Tibial artery (tissue), 4 donors: Measurements from ENCODE around the gene ASB1.

ENCODE experiments used
- DNase-seq, 2 donors: peaks; one replicate each; pipeline ENCODE4 v3.0.0-alpha.2; 2019
- H3K27ac ChIP-seq, 2 donors: fragments of 200-600 bp; sonication (generic) in 1 of 2; 1 replicate in 1 of 2; 2 replicates in 1 of 2; pipeline ENCODE4 v1.5.1; 2018 to 2019; ENCODE audit warnings: mild to moderate bottlenecking in 1 of 2
- H3K27me3 ChIP-seq, 2 donors: fragments of 200-600 bp; sonication (generic) in 1 of 2; one replicate each; pipeline versions ENCODE4 v1.5.1 to v1.6.0; 2016 to 2019
- H3K36me3 ChIP-seq, 3 donors: fragments of 200-600 bp; sonication (generic) in 2 of 3; one replicate each; pipeline ENCODE4 v1.5.1; 2016 to 2019; ENCODE audit warnings: mild to moderate bottlenecking in 2 of 3
- H3K4me1 ChIP-seq, 4 donors: fragments of 200-600 bp; sonication (generic) in 2 of 4; 1 replicate in 3 of 4; 2 replicates in 1 of 4; pipeline ENCODE4 v1.5.1; 2016 to 2019
- H3K4me3 ChIP-seq, 2 donors: fragments of 200-600 bp; sonication (generic) in 1 of 2; 1 replicate in 1 of 2; 2 replicates in 1 of 2; pipeline ENCODE4 v1.5.1; 2018 to 2019; ENCODE audit warnings: mild to moderate bottlenecking in 2 of 2
- H3K9me3 ChIP-seq, 3 donors: fragments of 200-600 bp; sonication (generic) in 1 of 3; one replicate each; pipeline ENCODE4 v1.5.1; 2016 to 2019
- intact Hi-C: fragments of 100-400 bp; cut with DNase I; formaldehyde crosslinking; loops from one replicate; pipeline ENCODE4 v1.15.0; 2023; ENCODE audit warnings: low total_unique reads
- TF ChIP-seq, protein P1 (sequence below), 2 experiments: fragments of 200-600 bp in 1 of 2; fragments of 450-650 bp in 1 of 2; IDR thresholded peaks; one replicate each; pipeline ENCODE4 v1.5.1; 2017 to 2019; ENCODE audit warnings: antibody characterized with exemption in 2 of 2, mild to moderate bottlenecking in 1 of 2, moderate library complexity in 1 of 2

Gene ASB1

GRCh38 chr2:238415893-238416292 is 10.8 kb upstream of the ASB1 start:
- no peak overlapping the region for H3K4me3 ChIP-seq
- intact Hi-C loops = no loop called here
- no peak overlapping the region for H3K27ac ChIP-seq
- TF ChIP-seq, protein P1, sequence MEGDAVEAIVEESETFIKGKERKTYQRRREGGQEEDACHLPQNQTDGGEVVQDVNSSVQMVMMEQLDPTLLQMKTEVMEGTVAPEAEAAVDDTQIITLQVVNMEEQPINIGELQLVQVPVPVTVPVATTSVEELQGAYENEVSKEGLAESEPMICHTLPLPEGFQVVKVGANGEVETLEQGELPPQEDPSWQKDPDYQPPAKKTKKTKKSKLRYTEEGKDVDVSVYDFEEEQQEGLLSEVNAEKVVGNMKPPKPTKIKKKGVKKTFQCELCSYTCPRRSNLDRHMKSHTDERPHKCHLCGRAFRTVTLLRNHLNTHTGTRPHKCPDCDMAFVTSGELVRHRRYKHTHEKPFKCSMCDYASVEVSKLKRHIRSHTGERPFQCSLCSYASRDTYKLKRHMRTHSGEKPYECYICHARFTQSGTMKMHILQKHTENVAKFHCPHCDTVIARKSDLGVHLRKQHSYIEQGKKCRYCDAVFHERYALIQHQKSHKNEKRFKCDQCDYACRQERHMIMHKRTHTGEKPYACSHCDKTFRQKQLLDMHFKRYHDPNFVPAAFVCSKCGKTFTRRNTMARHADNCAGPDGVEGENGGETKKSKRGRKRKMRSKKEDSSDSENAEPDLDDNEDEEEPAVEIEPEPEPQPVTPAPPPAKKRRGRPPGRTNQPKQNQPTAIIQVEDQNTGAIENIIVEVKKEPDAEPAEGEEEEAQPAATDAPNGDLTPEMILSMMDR (IDR thresholded peaks at IDR 0.05) = no peak
- H3K9me3 ChIP-seq = no peaks in the 10 kb centered on the region
- no peaks in the 10 kb centered on the region for H3K27me3 ChIP-seq
- no peaks in the 10 kb centered on the region for H3K36me3 ChIP-seq
- H3K4me1 ChIP-seq = peaks cover 0 to 13% (median 6%) of the 10 kb centered on the region in 4 donors
- DNase-seq = no peak

GRCh38 chr2:238418196-238418998 is 8.3 kb upstream of the ASB1 start:
- Histone ChIP-seq H3K4me1 (peaks cover 0 to 20% (median 10%) of the 10 kb centered on the region in 4 donors), H3K27ac (no peak overlapping the region), H3K36me3 (no peaks in the 10 kb centered on the region), H3K4me3 (no peak overlapping the region), H3K27me3 (no peaks in the 10 kb centered on the region), H3K9me3 (no peaks in the 10 kb centered on the region)
- no peak for DNase-seq
- intact Hi-C loops = no loop called here
- TF ChIP-seq, protein P1 (IDR thresholded peaks at IDR 0.05) = no peak

DNA sequence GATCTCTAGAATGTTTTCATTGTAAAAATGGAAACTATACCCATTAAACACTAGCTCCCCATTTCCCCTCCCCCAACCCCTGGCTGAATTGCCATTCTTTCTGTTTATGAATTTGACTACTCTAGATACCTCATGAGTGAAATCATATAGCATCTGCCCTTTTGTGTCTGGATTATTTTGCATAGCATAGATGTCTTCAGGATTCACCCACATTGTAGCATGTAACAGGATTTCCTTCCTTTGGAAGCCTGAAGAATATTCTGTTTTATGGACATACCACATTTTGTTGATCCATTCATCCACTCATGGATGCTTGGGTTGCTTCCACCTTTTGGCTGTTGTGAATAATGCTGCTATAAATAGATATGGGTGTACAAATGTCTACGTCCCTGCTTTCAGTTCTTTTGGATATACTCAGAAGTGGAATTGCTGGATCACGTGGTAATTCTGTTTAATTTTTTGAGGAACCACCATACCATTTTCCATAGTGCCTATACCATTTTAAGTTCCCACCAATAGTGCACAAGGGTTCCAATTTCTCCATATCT is 7.7 kb upstream of the ASB1 start:
- TF ChIP-seq, protein P1 (IDR thresholded peaks at IDR 0.05) = no peak
- Histone ChIP-seq H3K4me1 (peaks cover 0 to 20% (median 10%) of the 10 kb centered on the region in 4 donors), H3K4me3 (no peak overlapping the region), H3K36me3 (no peaks in the 10 kb centered on the region), H3K27ac (no peak overlapping the region), H3K9me3 (no peaks in the 10 kb centered on the region), H3K27me3 (no peaks in the 10 kb centered on the region)
- intact Hi-C loops = no loop called here
- DNase-seq = no peak

DNA sequence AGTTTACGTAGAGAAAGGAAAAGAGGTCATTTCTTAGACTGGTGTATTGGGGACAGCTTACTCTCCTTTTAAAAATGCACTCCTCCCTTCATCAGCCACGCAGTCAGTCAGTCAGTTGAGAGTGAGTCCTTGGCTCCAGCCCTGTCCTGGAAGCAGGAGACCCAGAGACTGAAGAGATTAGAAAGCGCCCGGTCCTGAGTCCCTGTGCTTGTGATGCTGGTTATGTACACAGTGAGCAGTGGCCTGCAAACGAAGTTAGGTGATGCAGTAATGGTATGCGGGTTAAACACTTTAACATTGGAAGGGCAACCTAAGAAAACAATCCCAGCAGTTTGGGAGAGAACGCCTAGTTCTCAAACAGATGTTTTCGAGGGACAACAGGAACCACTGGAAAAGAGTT is 6.3 kb upstream of the ASB1 start:
- Histone ChIP-seq H3K4me3 (no peak overlapping the region), H3K27me3 (no peaks in the 10 kb centered on the region), H3K9me3 (no peaks in the 10 kb centered on the region), H3K27ac (peak overlapping the region in 1 of 2 donors; percentile 52), H3K4me1 (peaks cover 0 to 20% (median 10%) of the 10 kb centered on the region in 4 donors), H3K36me3 (no peaks in the 10 kb centered on the region)
- DNase-seq = no peak
- intact Hi-C loops = no loop called here
- TF ChIP-seq, protein P1 (IDR thresholded peaks at IDR 0.05) = no peak

DNA sequence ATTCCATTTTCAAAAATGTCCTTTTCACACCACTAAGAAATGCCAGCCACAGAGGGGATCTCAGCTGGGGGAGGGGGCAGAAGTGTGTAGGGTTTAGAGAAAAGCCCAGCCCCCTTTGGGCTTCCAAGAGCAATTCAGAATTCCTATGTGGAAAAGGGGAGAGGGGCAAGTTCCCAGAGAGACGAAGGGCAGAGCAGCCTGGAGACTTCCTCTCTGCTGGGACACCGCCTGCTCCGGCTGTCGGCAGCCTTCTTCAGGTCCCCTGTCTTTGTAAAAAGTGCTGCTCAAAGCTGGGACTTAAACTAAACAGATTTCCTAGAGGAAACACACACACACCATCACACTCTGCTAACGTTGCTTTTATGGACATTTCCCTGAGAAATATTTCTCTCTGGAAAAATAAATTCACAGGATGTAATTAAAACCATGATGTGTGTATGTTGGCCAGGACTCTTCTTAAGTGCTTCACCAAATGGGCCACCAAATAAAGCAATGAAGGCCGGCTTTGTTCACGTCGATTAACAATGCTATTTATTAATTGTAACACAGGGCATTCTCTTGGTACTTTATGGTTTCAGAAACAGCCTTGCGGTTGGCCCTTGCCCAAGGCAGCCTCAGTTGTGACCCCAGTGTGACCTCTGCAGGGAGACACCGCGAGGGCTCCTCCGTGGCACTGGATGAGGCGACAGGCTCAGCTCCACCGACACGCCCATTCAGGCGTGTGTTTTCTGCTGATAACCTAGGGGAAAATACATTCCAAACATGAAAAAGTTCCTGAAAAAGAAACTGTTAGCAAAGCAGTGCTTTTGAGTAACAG is 5.6 kb upstream of the ASB1 start:
- Histone ChIP-seq H3K4me1 (peaks cover 0 to 25% (median 14%) of the 10 kb centered on the region in 4 donors), H3K27ac (peak overlapping the region in 1 of 2 donors; percentile 52), H3K9me3 (no peaks in the 10 kb centered on the region), H3K27me3 (no peaks in the 10 kb centered on the region), H3K4me3 (no peak overlapping the region), H3K36me3 (no peaks in the 10 kb centered on the region)
- TF ChIP-seq, protein P1 (IDR thresholded peaks at IDR 0.05) = no peak
- intact Hi-C loops = no loop called here
- DNase-seq = no peak
